ENCODE data around the gene TGFBR3. TPM values are rescaled to one million over a fixed set of nuclear protein-coding genes. Genes with fewer than 3 reads are reported as not detected.

TGFBR3 gene
- total and polyA plus RNA-seq, 4 experiments from 2014 or later, result 34.5 to 47.3 (median 42.3) TPM

Other genes starting within 250 kb of the TGFBR3 start
- gene BRDT, start 63.2 kb upstream of the TGFBR3 start, total RNA-seq, result under 1 TPM in 1 of 2 experiments, not detected in 1; 0.44 TPM
- gene BRDT, start 63.2 kb upstream of the TGFBR3 start, polyA plus RNA-seq, result not detected
- under 1 TPM; 0.44 to 0.49 TPM for gene EPHX4, start 143.8 kb upstream of the TGFBR3 start, total RNA-seq
- gene EPHX4, start 143.8 kb upstream of the TGFBR3 start, polyA plus RNA-seq, result under 1 TPM in 1 of 2 donors, not detected in 1; 0.55 TPM
- gene SETSIP, start 189.3 kb upstream of the TGFBR3 start, total RNA-seq, result not detected
- gene SETSIP, start 189.3 kb upstream of the TGFBR3 start, polyA plus RNA-seq, result not detected
- 1 to 10 TPM; 6.0 to 7.5 TPM for gene BTBD8, start 194.2 kb upstream of the TGFBR3 start, total RNA-seq
- gene BTBD8, start 194.2 kb upstream of the TGFBR3 start, polyA plus RNA-seq, result 1 to 10 TPM in 1 of 2 donors, under 1 TPM in 1; 0.46 to 1.5 TPM